ENCODE data around the gene OR5K4.

Gene OR5K4

GRCh38 chr3:98333989-98334606 lies 19.6 kb upstream of the OR5K4 start:
- Histone ChIP-seq H3K9me3 (no peaks in the 10 kb centered on the region), H3K27me3 (peaks cover 0 to 3% of the 10 kb centered on the region in 2 donors), H3K36me3 (no peaks in the 10 kb centered on the region), H3K27ac (no peak overlapping the region), H3K4me1 (no peaks in the 10 kb centered on the region), H3K4me3 (no peak overlapping the region)
- TF ChIP-seq, protein P1, sequence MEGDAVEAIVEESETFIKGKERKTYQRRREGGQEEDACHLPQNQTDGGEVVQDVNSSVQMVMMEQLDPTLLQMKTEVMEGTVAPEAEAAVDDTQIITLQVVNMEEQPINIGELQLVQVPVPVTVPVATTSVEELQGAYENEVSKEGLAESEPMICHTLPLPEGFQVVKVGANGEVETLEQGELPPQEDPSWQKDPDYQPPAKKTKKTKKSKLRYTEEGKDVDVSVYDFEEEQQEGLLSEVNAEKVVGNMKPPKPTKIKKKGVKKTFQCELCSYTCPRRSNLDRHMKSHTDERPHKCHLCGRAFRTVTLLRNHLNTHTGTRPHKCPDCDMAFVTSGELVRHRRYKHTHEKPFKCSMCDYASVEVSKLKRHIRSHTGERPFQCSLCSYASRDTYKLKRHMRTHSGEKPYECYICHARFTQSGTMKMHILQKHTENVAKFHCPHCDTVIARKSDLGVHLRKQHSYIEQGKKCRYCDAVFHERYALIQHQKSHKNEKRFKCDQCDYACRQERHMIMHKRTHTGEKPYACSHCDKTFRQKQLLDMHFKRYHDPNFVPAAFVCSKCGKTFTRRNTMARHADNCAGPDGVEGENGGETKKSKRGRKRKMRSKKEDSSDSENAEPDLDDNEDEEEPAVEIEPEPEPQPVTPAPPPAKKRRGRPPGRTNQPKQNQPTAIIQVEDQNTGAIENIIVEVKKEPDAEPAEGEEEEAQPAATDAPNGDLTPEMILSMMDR (IDR thresholded peaks at IDR 0.05), result no peak
- DNase-seq, result no peak
- intact Hi-C loops (cut with DNase I; ENCODE audit: low total_unique reads), result no loop called here

- no peak overlapping the region for H3K4me3 ChIP-seq
- intact Hi-C loops (cut with DNase I; ENCODE audit: low total_unique reads), result no loop called here
- no peaks in the 10 kb centered on the region for H3K27me3 ChIP-seq
- TF ChIP-seq, protein P1 (IDR thresholded peaks at IDR 0.05), result no peak
- H3K36me3 ChIP-seq, result no peaks in the 10 kb centered on the region
- no peak overlapping the region for H3K27ac ChIP-seq
- no peak for DNase-seq
- H3K9me3 ChIP-seq, result no peaks in the 10 kb centered on the region
- H3K4me1 ChIP-seq, result no peaks in the 10 kb centered on the region
Observed at GRCh38 chr3:98339031-98339430, 14.6 kb upstream of the OR5K4 start.

DNA sequence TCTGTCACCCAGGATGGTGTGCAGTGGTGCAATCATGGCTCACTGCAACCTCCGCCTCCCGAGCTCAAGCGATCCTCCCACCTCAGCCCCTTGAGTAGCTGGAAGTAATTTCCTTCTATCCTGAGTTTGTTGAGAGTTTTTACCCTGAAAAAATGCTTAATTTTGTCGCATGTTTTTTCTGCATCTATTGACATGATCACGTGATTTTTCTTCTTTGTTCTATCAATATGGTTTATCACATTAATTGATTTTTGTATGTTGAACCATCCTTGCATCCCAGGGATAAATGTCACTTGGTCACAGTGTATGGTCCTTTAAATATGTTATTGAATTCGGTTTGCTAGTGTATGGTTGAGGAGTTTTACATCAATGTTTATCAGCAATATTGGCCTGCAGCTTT lies 11.9 kb upstream of the OR5K4 start:
- Histone ChIP-seq H3K4me1 (no peaks in the 10 kb centered on the region), H3K27me3 (no peaks in the 10 kb centered on the region), H3K27ac (no peak overlapping the region), H3K4me3 (no peak overlapping the region), H3K9me3 (no peaks in the 10 kb centered on the region), H3K36me3 (no peaks in the 10 kb centered on the region)
- DNase-seq, result no peak
- TF ChIP-seq, protein P1 (IDR thresholded peaks at IDR 0.05), result no peak
- intact Hi-C loops (cut with DNase I; ENCODE audit: low total_unique reads), result no loop called here

- TF ChIP-seq, protein P1 (IDR thresholded peaks at IDR 0.05), result no peak
- Histone ChIP-seq H3K27ac (no peak overlapping the region), H3K9me3 (no peaks in the 10 kb centered on the region), H3K36me3 (no peaks in the 10 kb centered on the region), H3K27me3 (no peaks in the 10 kb centered on the region), H3K4me1 (no peaks in the 10 kb centered on the region), H3K4me3 (no peak overlapping the region)
- intact Hi-C loops (cut with DNase I; ENCODE audit: low total_unique reads), result no loop called here
- no peak for DNase-seq
Observed at GRCh38 chr3:98343647-98344507, 9.8 kb upstream of the OR5K4 start.

- Histone ChIP-seq H3K27ac (no peak overlapping the region), H3K36me3 (no peaks in the 10 kb centered on the region), H3K9me3 (no peaks in the 10 kb centered on the region), H3K4me3 (no peak overlapping the region), H3K27me3 (no peaks in the 10 kb centered on the region), H3K4me1 (no peaks in the 10 kb centered on the region)
- intact Hi-C loops (cut with DNase I; ENCODE audit: low total_unique reads), result no loop called here
- TF ChIP-seq, protein P1 (IDR thresholded peaks at IDR 0.05), result no peak
- DNase-seq, result no peak
Observed at GRCh38 chr3:98350082-98350481, 3.6 kb upstream of the OR5K4 start.
